K562 (cell line): ENCODE measurements around the gene DENND1A. TPM values are rescaled to one million over a fixed set of nuclear protein-coding genes. Genes with fewer than 3 reads are reported as not detected.

Experiments
- ATAC-seq: fragments of 200-7000 bp; cut with Tn5 transposase; 3 replicates; pipeline ENCODE4 v1.9.1; 2020; ENCODE audit warnings: moderate library complexity
- BruUV-seq: library from RNA; stranded (reverse); fragments of 400-500 nt; replicated peaks from 2 replicates; lab custom pipeline; 2021; lab: Mats Ljungman, UMichigan
- CTCF ChIA-PET: fragments of 300-600 bp; formaldehyde crosslinking; extraction: SDS; loops from one replicate; lab custom pipeline; 2021; ENCODE audit warnings: low intra/inter-chr PET ratio; lab: Yijun Ruan, JAX
- POLR2A ChIA-PET: fragments of 300-600, 350-650 bp; sonication (Branson Sonifier 250); formaldehyde crosslinking; extraction: SDS; loops from one replicate; lab custom pipeline; 2021; ENCODE audit warnings: antibody characterized with exemption, inconsistent platforms; lab: Yijun Ruan, JAX
- DNase-seq, 4 experiments: peaks; one replicate each; pipeline versions ENCODE4 v3.0.0 to v3.0.0-alpha.2; 2011 to 2018; ENCODE audit warnings: low spot score in 3 of 4, mixed read lengths in 3 of 4; ENCODE audit errors: extremely low read depth in 1 of 4
- FAIRE-seq: peaks from 2 replicates; lab custom pipeline; 2011; peaks lifted over from hg19 to GRCh38; lab: Jason Lieb, UNC
- H2AFZ ChIP-seq: 2 replicates; pipeline ENCODE4 v1.6.0; 2011; ENCODE audit warnings: low read depth, low read length, control low read depth, inconsistent platforms
- H3K27ac ChIP-seq: fragments of 200-600 bp; 3 replicates; pipeline ENCODE4 v1.8.0; 2011; ENCODE audit warnings: low read depth, mild to moderate bottlenecking, control low read depth, inconsistent platforms, low read length, moderate library complexity, mixed read lengths; ENCODE audit errors: extremely low read depth
- H3K27me3 ChIP-seq, 2 experiments: fragments of 300-600 bp in 1 of 2; 2 replicates in 1 of 2; 3 replicates in 1 of 2; pipeline versions ENCODE4 v1.6.0 to v1.8.0; 2011; ENCODE audit warnings: inconsistent platforms in 2 of 2, low read length in 2 of 2, mild to moderate bottlenecking in 1 of 2, mixed read lengths in 1 of 2, moderate library complexity in 1 of 2; ENCODE audit not compliant: control insufficient read depth in 2 of 2, insufficient read depth in 2 of 2
- H3K36me3 ChIP-seq: fragments of 300-600 bp; 3 replicates; pipeline ENCODE4 v1.8.0; 2011; ENCODE audit warnings: mild to moderate bottlenecking, low read length, inconsistent platforms; ENCODE audit not compliant: control insufficient read depth, insufficient read depth
- H3K4me1 ChIP-seq, 2 experiments: fragments of 200-600 bp in 1 of 2; replicated peaks in 1 of 2; 2 replicates in 1 of 2; 3 replicates in 1 of 2; pipeline versions ENCODE4 v1.5.1 to v1.8.0; 2011; ENCODE audit warnings: inconsistent platforms in 2 of 2, low read length in 2 of 2, mild to moderate bottlenecking in 1 of 2, mixed read lengths in 1 of 2, moderate library complexity in 1 of 2; ENCODE audit not compliant: control insufficient read depth in 2 of 2, insufficient read depth in 2 of 2
- H3K4me2 ChIP-seq: 2 replicates; pipeline ENCODE4 v1.6.1; 2011; ENCODE audit warnings: low read length, control low read depth, inconsistent platforms, mixed read lengths; ENCODE audit not compliant: insufficient read depth
- H3K4me3 ChIP-seq: fragments of 200-600 bp; sonication (generic), shearing (Covaris generic); 2 replicates; pipeline ENCODE4 v1.5.1; 2016; ENCODE audit warnings: control low read depth, inconsistent platforms
- H3K79me2 ChIP-seq: fragments of 200-600 bp; 3 replicates; pipeline ENCODE4 v1.8.0; 2011; ENCODE audit warnings: low read length, inconsistent platforms; ENCODE audit not compliant: control insufficient read depth, insufficient read depth
- H3K9ac ChIP-seq, 2 experiments: 2 replicates each; pipeline versions ENCODE4 v1.6.0 to v1.6.1; 2011; ENCODE audit warnings: low read depth in 2 of 2, low read length in 2 of 2, control low read depth in 1 of 2, inconsistent platforms in 1 of 2, mild to moderate bottlenecking in 1 of 2, mixed read lengths in 1 of 2; ENCODE audit not compliant: insufficient read depth in 1 of 2
- H3K9me1 ChIP-seq: one replicate; pipeline ENCODE4 v1.6.0; 2011; ENCODE audit warnings: inconsistent platforms, mild to moderate bottlenecking, low read length, moderate library complexity; ENCODE audit not compliant: control insufficient read depth, insufficient read depth
- H3K9me3 ChIP-seq: replicated peaks from 2 replicates; pipeline ENCODE4 v1.5.1; 2011; ENCODE audit warnings: low read depth, low read length, inconsistent platforms; ENCODE audit not compliant: control insufficient read depth, insufficient read depth
- H4K20me1 ChIP-seq: replicated peaks from 2 replicates; pipeline ENCODE4 v1.6.1; 2011; ENCODE audit warnings: low read length, inconsistent platforms, mixed read lengths; ENCODE audit not compliant: control insufficient read depth, insufficient read depth
- CBX8 ChIP-seq: fragments of 200-600 bp; sonication (generic); IDR thresholded peaks from 2 replicates; pipeline ENCODE4 v1.6.1; 2012; ENCODE audit warnings: borderline replicate concordance, mixed run types, low read depth, mild to moderate bottlenecking, moderate library complexity, mixed read lengths, low read length, control low read depth, inconsistent platforms; ENCODE audit not compliant: poor library complexity, severe bottlenecking; ENCODE audit errors: extremely low read depth
- CGGBP1 ChIP-seq: fragments of 250-450 bp; sonication (Bioruptor Pico); IDR thresholded peaks from 2 replicates; pipeline ENCODE4 v1.9.0; 2021; ENCODE audit warnings: mild to moderate bottlenecking
- ELF1 ChIP-seq: fragments of 200-800 bp; sonication (Bioruptor generic); IDR thresholded peaks from 2 replicates; pipeline ENCODE4 v1.6.1; 2016; ENCODE audit warnings: missing genetic modification characterization, missing compliant biosample characterization
- FOSL1 ChIP-seq: fragments of 200-800 bp; sonication (Bioruptor generic); conservative IDR thresholded peaks from 2 replicates; pipeline ENCODE4 v1.6.1; 2016; ENCODE audit warnings: missing genetic modification characterization, missing compliant biosample characterization
- NR4A1 ChIP-seq, 2 experiments: fragments of 250-450 bp in 1 of 2; fragments of 450-650 bp in 1 of 2; sonication (Bioruptor Pico) in 1 of 2; IDR thresholded peaks; 2 replicates each; pipeline versions ENCODE4 v1.4.0 to v1.6.1; 2016 to 2020; ENCODE audit warnings: mild to moderate bottlenecking in 2 of 2, missing compliant biosample characterization in 1 of 2, missing genetic modification characterization in 1 of 2, moderate library complexity in 1 of 2
- SMAD4 ChIP-seq: fragments of 250-450 bp; sonication (Bioruptor Pico); conservative IDR thresholded peaks from 2 replicates; pipeline ENCODE4 v1.8.0; 2021; ENCODE audit warnings: inconsistent platforms, mild to moderate bottlenecking, moderate library complexity
- TFAM ChIP-seq: fragments of 250-450 bp; sonication (Bioruptor Pico); conservative IDR thresholded peaks from 2 replicates; pipeline ENCODE4 v1.5.0; 2021; ENCODE audit warnings: mild to moderate bottlenecking, moderate library complexity
- ZNF12 ChIP-seq: sonication (generic); formaldehyde crosslinking; IDR thresholded peaks from 2 replicates; pipeline ENCODE4 v1.4.0; 2020; ENCODE audit warnings: mild to moderate bottlenecking, missing genetic modification reagents
- WGBS: fragments of 100-300 bp; shearing (Covaris generic); methylation state at CpG from one replicate; pipeline ENCODE4 v1.1.6; 2016; ENCODE audit warnings: low coverage, mixed read lengths; ENCODE audit not compliant: insufficient coverage; ENCODE audit errors: missing lambda C conversion rate; 5-methylcytosine and 5-hydroxymethylcytosine counted together
- in situ Hi-C: fragments of 300-500 bp; cut with MboI; formaldehyde crosslinking; loops from 4 replicates; pipeline ENCODE4 v1.15.0; 2018; ENCODE audit warnings: inconsistent platforms, mixed read lengths
- intact Hi-C: fragments of 100-400 bp; cut with micrococcal nuclease; formaldehyde crosslinking; loops from 2 replicates; pipeline ENCODE4 v1.14.2; 2022
- polyA plus RNA-seq, 8 experiments: library from polyadenylated mRNA; depleted of rRNA in 4 of 8; stranded (reverse) in 5 of 8; unstranded in 3 of 8; fragments of >200 nt; fragmentation: Nextera tagmentation in 2 of 8; fragmentation: Illumina TruSeq in 1 of 8; extraction: Ambion mirVana in 2 of 8; extraction: Trizol in 1 of 8; gene quantifications; 2 replicates each; pipeline versions ENCODE4 v1.2.1 to v1.2.3, GENCODE V29; 2011 to 2014; ENCODE audit warnings: inconsistent platforms in 1 of 8, missing spikeins in 1 of 8
- total RNA-seq, 7 experiments: library from RNA; depleted of rRNA in 6 of 7; stranded (reverse); fragments of >200 nt in 6 of 7; fragmentation: Illumina TruSeq in 2 of 7; extraction: Trizol in 2 of 7; gene quantifications; 2 replicates each; pipeline versions ENCODE4 v1.2.1 to v1.2.3, GENCODE V29; 2011 to 2021; ENCODE audit warnings: low replicate concordance in 1 of 7
- TF ChIP-seq, protein P1 (sequence below): fragments of 250-450 bp; sonication (Bioruptor Pico); IDR thresholded peaks from 2 replicates; pipeline ENCODE4 v1.5.1; 2021; ENCODE audit warnings: mild to moderate bottlenecking
- TF ChIP-seq, protein P2 (sequence below): fragments of 250-450 bp; sonication (Bioruptor Pico); IDR thresholded peaks from 2 replicates; pipeline ENCODE4 v1.8.0; 2022; ENCODE audit warnings: moderate library complexity, mild to moderate bottlenecking, inconsistent platforms
- TF ChIP-seq, protein P3 (sequence below): fragments of 450-650 bp; formaldehyde crosslinking; IDR thresholded peaks from 2 replicates; pipeline ENCODE4 v1.4.0; 2022; ENCODE audit warnings: missing genetic modification characterization

Gene DENND1A
- total and polyA plus RNA-seq, 9 of the 15 experiments (the other 6 are each of a cell fraction or from before 2014, with no cell fraction given): 7.6 to 29.5 (median 15.7) TPM

DNA sequence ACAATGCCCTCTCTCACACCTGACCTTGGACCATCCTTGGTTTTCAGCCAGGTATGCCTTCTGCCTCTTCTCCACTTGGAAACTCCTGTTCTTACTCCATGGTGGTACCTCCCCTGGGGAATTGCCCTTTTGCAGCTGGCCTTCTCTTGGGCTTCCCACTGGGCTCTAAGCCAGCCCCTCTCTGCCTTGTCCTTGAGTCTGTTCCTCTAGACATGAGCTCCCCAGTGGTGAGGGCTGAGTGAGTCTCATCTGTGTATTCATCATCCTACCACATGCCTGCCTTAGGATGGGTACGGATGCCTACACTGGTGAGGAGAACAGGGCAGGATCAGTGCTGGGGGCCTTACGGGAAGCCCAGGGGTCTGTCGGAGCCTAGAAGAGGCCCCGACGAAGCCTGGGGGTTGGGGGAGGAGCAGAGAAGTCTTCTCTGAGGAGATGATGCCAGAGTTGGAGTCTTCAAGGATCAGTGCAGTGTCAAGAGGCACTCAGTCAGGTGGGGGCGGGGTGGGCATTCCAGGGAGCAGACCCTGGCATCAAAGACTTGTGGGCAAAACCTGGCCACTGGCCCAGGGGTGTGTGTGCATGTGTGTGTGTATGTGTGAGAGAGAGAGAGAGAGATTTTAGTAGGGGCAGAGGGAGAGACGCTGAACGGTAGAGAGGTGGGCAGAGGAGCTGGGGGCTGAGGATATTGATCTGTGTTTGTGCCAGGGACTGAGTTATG, 579.2 kb downstream of the DENND1A start:
- no TSS peak for BruUV-seq

More for the DNA sequence above, 579.2 kb downstream of the DENND1A start:
- TF ChIP-seq ZNF12 (CRISPR knock-in tag) (no peak), FOSL1 (tag) (no peak), CBX8 (no peak), NR4A1 (CRISPR knock-in tag; IDR thresholded peaks at IDR 0.05) (no peak), NR4A1 (tag; IDR thresholded peaks at IDR 0.05) (no peak), ELF1 (no peak), SMAD4 (CRISPR knock-in tag) (no peak), TFAM (CRISPR knock-in tag) (no peak), CGGBP1 (CRISPR knock-in tag) (no peak)
- TF ChIP-seq, protein P1, sequence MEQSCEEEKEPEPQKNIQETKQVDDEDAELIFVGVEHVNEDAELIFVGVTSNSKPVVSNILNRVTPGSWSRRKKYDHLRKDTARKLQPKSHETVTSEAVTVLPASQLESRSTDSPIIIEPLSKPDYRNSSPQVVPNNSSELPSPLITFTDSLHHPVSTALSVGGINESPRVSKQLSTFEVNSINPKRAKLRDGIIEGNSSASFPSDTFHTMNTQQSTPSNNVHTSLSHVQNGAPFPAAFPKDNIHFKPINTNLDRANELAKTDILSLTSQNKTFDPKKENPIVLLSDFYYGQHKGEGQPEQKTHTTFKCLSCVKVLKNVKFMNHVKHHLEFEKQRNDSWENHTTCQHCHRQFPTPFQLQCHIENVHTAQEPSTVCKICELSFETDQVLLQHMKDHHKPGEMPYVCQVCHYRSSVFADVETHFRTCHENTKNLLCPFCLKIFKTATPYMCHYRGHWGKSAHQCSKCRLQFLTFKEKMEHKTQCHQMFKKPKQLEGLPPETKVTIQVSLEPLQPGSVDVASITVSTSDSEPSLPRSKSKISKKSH (CRISPR knock-in tag): no peak
- TF ChIP-seq, protein P2, sequence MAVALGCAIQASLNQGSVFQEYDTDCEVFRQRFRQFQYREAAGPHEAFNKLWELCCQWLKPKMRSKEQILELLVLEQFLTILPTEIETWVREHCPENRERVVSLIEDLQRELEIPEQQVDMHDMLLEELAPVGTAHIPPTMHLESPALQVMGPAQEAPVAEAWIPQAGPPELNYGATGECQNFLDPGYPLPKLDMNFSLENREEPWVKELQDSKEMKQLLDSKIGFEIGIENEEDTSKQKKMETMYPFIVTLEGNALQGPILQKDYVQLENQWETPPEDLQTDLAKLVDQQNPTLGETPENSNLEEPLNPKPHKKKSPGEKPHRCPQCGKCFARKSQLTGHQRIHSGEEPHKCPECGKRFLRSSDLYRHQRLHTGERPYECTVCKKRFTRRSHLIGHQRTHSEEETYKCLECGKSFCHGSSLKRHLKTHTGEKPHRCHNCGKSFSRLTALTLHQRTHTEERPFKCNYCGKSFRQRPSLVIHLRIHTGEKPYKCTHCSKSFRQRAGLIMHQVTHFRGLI (CRISPR knock-in tag): no peak
- TF ChIP-seq, protein P3, sequence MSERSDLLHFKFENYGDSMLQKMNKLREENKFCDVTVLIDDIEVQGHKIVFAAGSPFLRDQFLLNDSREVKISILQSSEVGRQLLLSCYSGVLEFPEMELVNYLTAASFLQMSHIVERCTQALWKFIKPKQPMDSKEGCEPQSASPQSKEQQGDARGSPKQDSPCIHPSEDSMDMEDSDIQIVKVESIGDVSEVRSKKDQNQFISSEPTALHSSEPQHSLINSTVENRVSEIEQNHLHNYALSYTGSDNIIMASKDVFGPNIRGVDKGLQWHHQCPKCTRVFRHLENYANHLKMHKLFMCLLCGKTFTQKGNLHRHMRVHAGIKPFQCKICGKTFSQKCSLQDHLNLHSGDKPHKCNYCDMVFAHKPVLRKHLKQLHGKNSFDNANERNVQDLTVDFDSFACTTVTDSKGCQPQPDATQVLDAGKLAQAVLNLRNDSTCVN (CRISPR knock-in tag): no peak
- Histone ChIP-seq H3K4me3 (no peak overlapping the region), H3K4me2 (no peak overlapping the region; the same call in 1 of the 2 replicates), H3K79me2 (no peaks in the 10 kb centered on the region), H3K36me3 (no peaks in the 10 kb centered on the region), H3K27ac (no peak overlapping the region), H4K20me1 (peaks cover 7% of the 10 kb centered on the region; the same call in 1 of the 2 replicates), H3K9me1 (no peaks in the 10 kb centered on the region), H3K4me1 (peaks cover 6 to 36% of the 10 kb centered on the region in 2 experiments; a peak in 4 of 5 replicates), H3K27me3 (peaks cover 2 to 15% of the 10 kb centered on the region in 2 experiments; a peak in 3 of 5 replicates), H3K9ac (no peak overlapping the region), H3K9me3 (no peaks in the 10 kb centered on the region), H2AFZ (no peak overlapping the region)
- CTCF ChIA-PET: interaction anchor here (0.7 to 3.5 kb wide), 5 partner anchors 243 to 1252 kb away, joined by 3 to 55 read pairs (median 5); no protein-coding TSS in a partner anchor
- no peak for ATAC-seq
- POLR2A ChIA-PET: interaction anchor here (0.8 to 1.1 kb wide), 4 partner anchors 235 to 453 kb away, joined by 3 to 5 read pairs (median 4); no protein-coding TSS in a partner anchor
- in situ Hi-C loops (loop anchor here (5.0 to 10.0 kb wide), 3 partner anchors 37 to 886 kb away; no protein-coding TSS in a partner anchor), intact Hi-C loops (loop anchor here (1.0 to 5.0 kb wide), 5 partner anchors 248 to 886 kb away; no protein-coding TSS in a partner anchor)
- no peak for FAIRE-seq
- no peak for DNase-seq
- WGBS: 12% methylated on average over 7 of the region's 8 CpGs
